GM12875 (cell line): ENCODE measurements around the gene FNDC3B.

Experiments
- H3K4me3 ChIP-seq: one replicate; pipeline ENCODE4 v1.5.1; 2011; ENCODE audit warnings: low read depth, low read length, control low read depth
- CTCF ChIP-seq: IDR thresholded peaks from 2 replicates; pipeline ENCODE4 v1.5.1; 2011; ENCODE audit warnings: low read depth, mild to moderate bottlenecking, control low read depth, inconsistent platforms, low read length, moderate library complexity, borderline replicate concordance; ENCODE audit not compliant: insufficient read depth

The FNDC3B gene

GRCh38 chr3:172118019-172118418 is 78.6 kb downstream of the FNDC3B start:
- no peak overlapping the region for H3K4me3 ChIP-seq
- TF ChIP-seq CTCF = no peak

- TF ChIP-seq CTCF = no peak
- no peak overlapping the region for H3K4me3 ChIP-seq
Observed at GRCh38 chr3:172119266-172119969, 80.0 kb downstream of the FNDC3B start.

- H3K4me3 ChIP-seq = no peak overlapping the region
- TF ChIP-seq CTCF = no peak
Observed at GRCh38 chr3:172120912-172121311, 81.5 kb downstream of the FNDC3B start.

DNA sequence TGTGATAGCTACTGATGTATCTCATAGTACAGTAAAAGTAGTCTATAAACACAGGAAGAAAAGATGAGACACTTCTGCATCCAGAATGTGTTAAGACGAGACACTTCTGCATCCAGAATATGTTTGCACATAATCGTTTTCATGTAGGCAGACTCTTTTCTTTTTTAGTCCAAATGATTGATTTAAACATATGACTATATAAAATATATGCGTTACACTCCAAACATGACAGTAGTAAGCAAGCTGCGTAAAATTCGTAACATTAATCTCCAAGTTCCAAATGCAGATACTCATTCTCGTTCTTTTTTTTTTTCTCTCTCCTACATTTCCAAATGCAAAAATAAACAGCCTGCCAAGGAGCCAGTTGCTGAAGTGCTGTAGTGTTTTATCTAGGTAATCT is 82.6 kb downstream of the FNDC3B start:
- TF ChIP-seq CTCF = no peak
- no peak overlapping the region for H3K4me3 ChIP-seq

- H3K4me3 ChIP-seq = no peak overlapping the region
- no peak for TF ChIP-seq CTCF
Observed at GRCh38 chr3:172124271-172124670, 84.9 kb downstream of the FNDC3B start.

DNA sequence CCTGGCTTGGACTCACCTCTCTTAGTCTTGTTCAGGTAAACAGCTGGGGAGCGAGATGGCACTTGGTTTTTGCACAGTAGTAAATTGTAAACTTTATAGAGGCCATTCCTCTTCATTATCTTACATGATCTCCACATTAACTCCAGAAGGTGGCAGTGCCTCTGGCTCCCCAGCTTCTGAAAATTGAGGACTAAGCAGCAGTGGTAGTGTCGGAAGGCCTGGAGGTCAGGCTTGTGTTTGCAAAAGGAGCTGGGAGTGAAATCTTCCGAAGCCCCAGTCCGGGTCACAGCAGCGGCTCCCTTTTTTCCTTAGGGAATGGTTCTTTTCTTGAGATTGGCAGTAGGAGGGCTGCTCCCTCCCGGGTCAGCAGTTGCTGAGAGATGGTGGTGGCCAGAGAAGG is 85.7 kb downstream of the FNDC3B start:
- no peak for TF ChIP-seq CTCF
- no peak overlapping the region for H3K4me3 ChIP-seq

DNA sequence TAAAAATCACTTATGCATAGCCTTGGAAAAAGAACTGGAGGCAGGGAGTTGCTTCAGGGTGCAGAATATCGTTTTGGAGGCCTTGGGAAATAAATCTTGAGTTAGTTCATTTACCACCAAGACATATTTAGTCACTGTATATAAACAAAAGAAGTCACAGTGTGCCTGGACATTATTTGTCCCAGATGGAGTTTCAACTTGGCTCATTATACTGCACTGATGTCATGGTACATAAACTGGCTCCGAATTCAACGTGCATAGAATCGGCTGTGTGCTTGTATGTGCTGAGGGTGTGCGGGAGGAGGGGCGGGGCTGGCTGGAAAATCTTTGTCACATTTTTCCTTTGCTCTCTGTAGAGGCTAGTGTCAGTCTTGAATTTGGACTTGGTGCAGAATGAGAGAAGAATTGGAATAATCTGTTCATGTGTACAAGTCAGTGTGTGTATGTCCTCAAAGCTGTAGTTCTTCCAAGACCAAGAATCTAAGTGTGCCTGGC is 86.6 kb downstream of the FNDC3B start:
- H3K4me3 ChIP-seq = no peak overlapping the region
- no peak for TF ChIP-seq CTCF
